GM21723 (cell line): Measurements from ENCODE around the gene INPPL1.
"Not testable (repeated sequence)": the region's sequence is repeated elsewhere in the genome, so short reads cannot be mapped to it uniquely, and the experiment has no call there.

Source experiments
- ATAC-seq: cut with Tn5 transposase; IDR thresholded peaks from one replicate; pipeline ENCODE4 v1.9.1; 2021; ENCODE audit warnings: mild to moderate bottlenecking, moderate library complexity; ENCODE audit not compliant: unreplicated experiment

The INPPL1 gene

DNA sequence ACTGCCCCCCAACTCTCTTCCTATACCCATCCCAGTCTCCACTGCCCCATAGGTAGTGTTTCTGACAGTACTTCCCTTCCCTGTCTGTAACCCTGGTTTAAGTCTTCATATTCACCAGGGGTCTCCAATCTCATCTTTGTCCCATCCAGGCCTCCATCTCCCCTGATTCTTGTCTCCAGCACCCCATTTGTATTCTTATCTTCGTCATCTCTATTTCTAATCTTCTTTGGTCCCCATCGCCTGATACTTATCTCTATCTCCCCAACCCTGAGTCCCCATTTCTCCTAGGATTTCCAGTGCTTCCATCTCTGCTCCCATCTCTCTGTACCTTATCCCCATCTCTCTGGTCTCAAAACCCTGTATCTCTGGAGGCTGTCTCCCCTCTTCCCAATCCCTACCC is 17.6 kb downstream of the INPPL1 start:
- ATAC-seq, result no peak

DNA sequence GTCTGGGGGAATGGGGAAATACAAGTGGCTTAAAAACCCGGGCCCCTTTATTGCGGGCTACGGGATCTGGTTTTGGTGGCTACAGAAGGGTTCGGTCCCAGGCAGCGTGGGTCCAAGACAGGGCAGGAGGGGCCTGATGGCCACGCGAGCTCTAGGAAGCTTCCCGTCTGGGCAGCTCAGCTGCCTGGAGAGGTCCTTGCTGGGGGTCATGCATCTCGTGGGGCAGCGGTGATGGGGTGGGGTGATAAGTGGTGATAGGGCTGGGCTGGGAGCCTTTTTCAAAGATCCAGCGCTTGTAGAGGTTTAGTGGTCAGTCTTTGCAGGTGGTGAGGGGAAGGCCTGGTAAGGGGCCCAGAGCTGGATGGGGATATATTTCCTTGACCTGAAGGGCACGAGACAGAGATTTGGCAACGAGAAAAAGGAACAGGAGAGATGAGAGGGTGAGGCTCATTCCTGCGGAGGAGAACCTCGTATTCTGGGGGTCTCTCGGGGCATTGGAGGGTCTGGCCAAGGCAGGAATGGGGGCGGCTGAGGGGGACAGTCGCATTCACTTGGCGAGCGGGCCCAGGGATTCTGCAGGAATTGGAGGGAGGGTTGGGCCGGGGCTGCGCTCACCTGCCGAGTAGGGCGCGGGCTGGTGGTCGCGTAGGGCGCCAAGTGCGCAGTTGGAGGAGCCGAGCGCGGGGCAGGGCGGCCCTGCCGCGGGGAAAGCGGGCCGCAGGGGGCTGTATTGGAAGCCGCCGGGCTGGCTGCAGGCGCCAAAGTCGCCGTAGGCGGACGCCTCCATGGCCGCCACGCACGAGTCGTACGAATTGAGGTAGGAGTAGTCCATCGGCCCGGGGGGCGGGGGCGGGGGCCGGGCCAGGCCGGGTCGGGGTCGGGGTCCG is 18.8 kb downstream of the INPPL1 start:
- no peak for ATAC-seq

DNA sequence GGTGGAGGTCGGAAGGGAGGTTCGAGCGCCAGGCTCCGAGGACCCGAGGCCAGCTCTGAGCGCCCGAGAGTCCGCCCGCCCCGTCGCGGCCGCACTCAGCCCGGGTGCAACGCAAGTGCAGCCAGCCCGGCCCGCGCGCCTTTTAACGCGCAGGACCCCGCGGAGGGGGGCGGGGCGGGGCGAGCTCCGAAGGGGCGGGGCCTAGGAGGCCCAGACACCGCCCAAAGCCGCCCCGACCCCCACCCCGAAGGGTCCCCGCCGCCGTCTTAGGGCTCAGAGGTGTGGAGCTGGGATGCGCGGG is 19.4 kb downstream of the INPPL1 start, which contains the start of gene PHOX2A:
Gene PHOX2A (minus strand): TSS at position 117 of the 301 bp plus-strand sequence. CDS start 172 bp downstream, outside the sequence.
- ATAC-seq, result no peak

DNA sequence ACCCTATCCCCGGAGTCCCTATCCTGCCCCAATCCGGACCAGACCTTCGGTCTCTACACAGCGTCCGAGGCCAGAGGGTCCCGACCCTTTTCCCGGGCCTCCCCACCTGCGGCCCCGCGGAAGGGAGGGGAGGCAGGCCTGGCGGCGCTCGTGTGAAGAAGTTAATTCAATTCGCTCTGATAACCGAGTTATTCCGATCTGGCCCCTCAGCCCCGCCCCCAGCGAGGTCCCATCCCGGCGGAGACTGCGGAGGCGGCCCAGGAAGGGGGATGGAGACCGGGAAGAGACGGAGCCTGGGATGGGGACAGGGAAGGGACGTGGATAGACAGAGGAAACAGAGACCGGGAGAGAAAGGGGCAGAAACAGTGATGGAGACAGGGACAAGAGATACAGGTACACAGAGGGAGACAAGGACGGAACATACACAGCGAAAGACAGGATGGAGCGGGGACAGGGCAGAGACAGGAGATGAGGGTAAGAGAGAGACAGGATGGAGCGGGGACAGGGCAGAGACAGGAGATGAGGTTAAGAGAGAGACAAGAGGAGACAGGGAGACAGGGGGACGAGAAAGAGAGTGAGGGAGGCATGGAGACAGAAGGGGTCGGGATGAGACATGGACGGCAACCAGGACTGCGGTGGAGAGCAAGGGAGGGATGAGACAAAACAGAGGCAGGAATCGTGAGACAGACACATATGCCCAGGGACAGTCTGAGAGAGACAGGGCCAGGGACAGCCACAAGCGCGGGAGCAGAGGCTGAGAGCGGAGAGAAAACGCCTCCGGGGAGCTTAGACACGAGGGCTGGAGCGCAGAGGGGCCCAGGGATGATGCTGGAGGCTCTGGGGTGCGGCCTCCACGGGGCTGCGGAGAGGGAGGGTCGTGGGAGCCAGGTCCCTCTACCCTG is 20.0 kb downstream of the INPPL1 start:
- no peak for ATAC-seq

- no peak for ATAC-seq
Observed at GRCh38 chr11:72245263-72245816, 20.8 kb downstream of the INPPL1 start.

GRCh38 chr11:72247584-72247983 is 23.0 kb downstream of the INPPL1 start:
- no peak for ATAC-seq

GRCh38 chr11:72249961-72250360 is 25.4 kb downstream of the INPPL1 start:
- no peak for ATAC-seq

GRCh38 chr11:72250661-72251464 is 26.3 kb downstream of the INPPL1 start:
- ATAC-seq, result no peak

GRCh38 chr11:72251614-72252013 is 27.0 kb downstream of the INPPL1 start:
- ATAC-seq, result no peak

DNA sequence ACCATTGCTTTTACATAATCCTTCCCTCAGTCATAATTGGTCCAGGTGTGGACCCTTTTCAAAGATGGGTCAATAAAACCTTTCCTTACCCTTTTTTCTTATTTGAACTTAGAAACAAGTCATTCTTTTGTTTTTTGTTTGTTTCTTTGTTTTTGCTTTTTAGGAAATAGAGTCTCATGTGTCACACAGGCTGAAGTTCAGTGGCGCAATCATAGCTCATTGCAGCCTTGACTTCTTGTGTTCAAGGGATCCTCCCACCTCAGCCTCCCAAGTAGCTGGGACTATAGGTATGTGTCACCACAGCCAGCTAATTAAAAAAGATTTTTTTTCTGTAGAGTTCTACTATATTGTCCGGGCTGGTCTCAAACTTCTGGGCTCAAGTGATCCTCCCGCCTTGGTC is 28.8 kb downstream of the INPPL1 start:
- ATAC-seq, result no peak

- no peak for ATAC-seq
Observed at GRCh38 chr11:72254299-72254993, 29.9 kb downstream of the INPPL1 start.

DNA sequence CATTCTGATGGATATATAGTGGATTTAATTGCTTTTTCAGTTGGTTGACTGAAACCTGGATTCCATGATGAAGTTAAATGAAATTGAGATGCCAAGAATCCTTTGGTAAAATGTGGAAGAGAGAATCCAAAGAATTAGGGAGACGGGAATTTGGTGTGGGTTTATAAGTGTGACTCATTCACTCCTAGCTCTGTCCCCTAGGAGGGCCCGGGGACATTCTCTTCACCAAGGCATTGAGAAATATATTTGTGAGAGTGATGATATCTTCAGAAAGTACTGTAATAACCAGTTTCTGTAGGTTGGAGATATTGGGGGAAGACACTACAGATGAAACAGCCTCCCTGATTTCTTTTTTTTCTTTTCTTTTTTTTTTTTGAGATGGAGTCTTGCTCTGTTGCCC is 33.0 kb downstream of the INPPL1 start:
- no peak for ATAC-seq

DNA sequence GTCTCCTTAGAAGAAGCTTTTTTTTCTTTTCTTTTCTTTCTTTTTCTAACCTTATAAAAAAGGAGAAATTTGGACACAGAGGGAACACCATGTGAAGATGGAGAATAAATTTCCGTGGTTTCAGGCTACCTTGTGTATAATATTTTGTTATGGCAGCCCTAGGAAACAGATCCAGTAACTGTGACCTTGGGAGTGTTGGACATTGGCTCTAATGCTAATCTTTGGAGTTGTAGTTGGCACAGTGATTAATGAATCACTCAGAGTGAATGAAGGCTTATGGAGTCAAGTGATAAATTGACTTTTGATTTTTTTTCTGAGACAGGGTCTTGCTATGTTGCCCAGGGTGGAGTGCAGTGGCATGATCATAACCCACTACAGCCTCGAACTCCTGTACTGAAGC is 34.9 kb downstream of the INPPL1 start:
- no peak for ATAC-seq

GRCh38 chr11:72260574-72260973 is 36.0 kb downstream of the INPPL1 start:
- no peak for ATAC-seq

GRCh38 chr11:72263361-72263760 is 38.8 kb downstream of the INPPL1 start:
- no peak for ATAC-seq

DNA sequence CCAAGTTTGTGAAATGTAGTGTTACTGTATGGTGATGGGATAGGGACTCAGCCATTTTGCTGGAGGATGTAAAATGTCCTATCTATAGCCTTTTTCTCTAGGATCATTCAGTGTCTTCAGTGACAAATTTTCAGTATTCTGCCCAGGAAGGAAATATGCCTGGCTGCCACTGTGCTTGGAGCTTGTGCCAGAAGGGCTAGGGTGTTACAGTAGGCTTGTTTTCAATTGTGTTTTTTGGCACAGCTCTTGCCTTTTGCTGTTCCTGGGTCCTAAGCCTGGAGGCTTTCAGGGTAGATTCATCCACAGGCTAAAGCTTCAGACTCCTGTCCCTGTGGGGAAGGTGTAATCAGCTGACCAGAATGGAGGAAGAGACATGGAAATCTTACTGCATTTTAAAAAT is 41.4 kb downstream of the INPPL1 start:
- ATAC-seq, result no peak

DNA sequence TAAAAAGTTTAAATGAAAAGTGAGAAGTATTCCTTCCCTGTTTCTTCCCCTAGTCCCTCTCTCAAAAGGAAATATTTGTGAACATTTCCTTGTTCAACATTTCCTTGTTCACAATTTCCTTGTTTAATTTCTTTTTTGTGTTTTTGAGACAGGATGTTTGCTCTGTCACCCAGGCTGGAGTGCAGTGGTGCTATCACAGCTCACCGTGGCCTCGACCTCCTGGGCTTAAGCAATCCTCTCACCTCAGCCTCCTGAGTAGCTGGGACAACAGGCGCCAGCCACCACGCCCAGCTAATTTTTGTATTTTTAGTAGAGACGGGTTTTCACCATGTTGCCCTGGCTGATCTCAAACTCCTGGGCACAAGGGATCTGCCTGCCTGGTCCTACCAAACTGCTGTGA is 42.4 kb downstream of the INPPL1 start:
- ATAC-seq, result not testable (repeated sequence)

DNA sequence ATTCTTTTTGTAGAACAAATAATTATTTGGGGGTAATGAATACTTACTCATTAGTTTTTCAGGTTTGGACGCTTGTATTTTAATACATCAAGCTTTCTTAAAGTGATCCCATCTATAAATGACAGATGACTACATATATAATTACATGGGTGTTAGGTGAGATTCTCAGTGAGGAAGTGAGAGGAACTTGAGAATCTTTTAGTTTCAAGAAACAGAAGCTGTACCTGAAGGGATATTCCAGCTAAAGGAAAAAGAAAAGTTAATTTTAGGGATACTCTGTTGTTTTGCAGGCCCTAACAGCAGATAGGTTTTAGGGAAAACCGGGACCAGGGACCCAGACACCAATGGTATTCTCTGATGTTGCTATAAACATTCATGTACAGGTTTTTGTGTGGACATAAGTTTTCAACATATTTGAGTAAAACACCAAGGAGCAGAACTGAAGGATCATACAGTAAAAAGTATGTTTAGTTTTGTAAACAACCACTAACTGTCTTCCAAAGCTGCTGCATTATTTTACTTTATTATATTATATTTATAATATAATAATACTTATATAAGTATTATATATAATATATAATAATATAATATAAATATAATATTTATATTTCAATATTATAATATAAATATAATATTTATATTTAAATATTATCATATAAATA is 43.5 kb downstream of the INPPL1 start:
- no peak for ATAC-seq

- ATAC-seq, result no peak
Observed at GRCh38 chr11:72271980-72272379, 47.4 kb downstream of the INPPL1 start.

DNA sequence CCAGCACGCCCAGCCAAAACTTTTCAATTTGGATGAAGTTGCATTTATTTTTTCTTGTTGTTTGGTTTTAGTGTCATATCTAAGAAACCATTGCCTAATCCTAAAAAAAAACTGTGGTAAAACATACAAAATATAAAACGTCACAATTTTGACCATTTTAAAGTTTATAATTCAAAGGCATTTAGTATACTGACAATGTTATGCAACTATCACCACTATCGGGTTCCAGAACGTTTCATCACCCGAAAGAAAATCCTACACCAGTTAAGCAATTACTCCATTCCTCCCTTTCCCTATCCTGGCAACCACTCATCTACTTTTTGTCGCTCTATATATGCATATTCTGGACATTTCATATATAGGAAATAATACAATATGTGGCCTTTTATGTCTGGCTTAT is 49.9 kb downstream of the INPPL1 start:
- ATAC-seq, result no peak
